Measurements from ENCODE around the gene BACH2.

- TF ChIP-seq CTCF (conservative IDR thresholded peaks at IDR 0.05 in 1 of 2, IDR thresholded peaks at IDR 0.05 in 1 of 2; ENCODE audit: low read depth in 1 of 2, low read length in 2 of 2) = no peak
- no peak for TF ChIP-seq EZH2 (IDR thresholded peaks at IDR 0.05; ENCODE audit: low read length, missing control alignments)
Measured at GRCh38 chr6:90053614-90054013, 243.0 kb downstream of the BACH2 start.

Data from fibroblast of lung (primary cell).